B cell (primary cell): ENCODE data around the gene PBX2.

Source experiments
- EZH2 ChIP-seq: IDR thresholded peaks from 2 replicates; pipeline ENCODE4 v1.6.1; 2012; ENCODE audit warnings: borderline replicate concordance, low read depth, mild to moderate bottlenecking, moderate library complexity, low read length; ENCODE audit not compliant: insufficient read depth, poor library complexity, severe bottlenecking
- TF ChIP-seq, protein P1 (sequence below): fragments of 200-600 bp; IDR thresholded peaks from one replicate; pipeline ENCODE4 v1.8.0; 2022; ENCODE audit warnings: antibody characterized with exemption, mild to moderate bottlenecking

DNA sequence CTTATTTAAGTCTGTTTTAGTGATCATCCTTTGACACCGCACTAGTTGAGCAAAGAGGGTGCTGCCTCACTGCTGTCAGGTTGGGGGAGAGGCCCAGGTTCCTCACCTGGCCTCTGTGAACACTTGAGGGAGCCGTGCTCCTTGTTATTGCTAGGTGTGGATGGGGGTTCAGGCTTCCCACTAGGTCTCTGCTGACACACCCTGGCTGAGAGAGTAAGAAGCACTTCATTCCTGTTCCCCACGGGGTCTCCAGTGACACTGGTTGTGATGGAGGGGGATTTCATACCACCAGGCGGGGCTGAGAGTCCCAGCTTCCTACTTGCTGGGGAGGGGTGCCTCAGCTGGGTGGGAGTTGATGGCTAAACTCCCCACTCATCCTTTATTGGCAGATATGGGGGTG, 44.9 kb upstream of the PBX2 start:
- TF ChIP-seq EZH2, result no peak
- TF ChIP-seq, protein P1, sequence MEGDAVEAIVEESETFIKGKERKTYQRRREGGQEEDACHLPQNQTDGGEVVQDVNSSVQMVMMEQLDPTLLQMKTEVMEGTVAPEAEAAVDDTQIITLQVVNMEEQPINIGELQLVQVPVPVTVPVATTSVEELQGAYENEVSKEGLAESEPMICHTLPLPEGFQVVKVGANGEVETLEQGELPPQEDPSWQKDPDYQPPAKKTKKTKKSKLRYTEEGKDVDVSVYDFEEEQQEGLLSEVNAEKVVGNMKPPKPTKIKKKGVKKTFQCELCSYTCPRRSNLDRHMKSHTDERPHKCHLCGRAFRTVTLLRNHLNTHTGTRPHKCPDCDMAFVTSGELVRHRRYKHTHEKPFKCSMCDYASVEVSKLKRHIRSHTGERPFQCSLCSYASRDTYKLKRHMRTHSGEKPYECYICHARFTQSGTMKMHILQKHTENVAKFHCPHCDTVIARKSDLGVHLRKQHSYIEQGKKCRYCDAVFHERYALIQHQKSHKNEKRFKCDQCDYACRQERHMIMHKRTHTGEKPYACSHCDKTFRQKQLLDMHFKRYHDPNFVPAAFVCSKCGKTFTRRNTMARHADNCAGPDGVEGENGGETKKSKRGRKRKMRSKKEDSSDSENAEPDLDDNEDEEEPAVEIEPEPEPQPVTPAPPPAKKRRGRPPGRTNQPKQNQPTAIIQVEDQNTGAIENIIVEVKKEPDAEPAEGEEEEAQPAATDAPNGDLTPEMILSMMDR, result no peak
